GM11168 (cell line): ENCODE data around the gene KLHDC3.
"Not testable (repeated sequence)": the region's sequence is repeated elsewhere in the genome, so short reads cannot be mapped to it uniquely, and the experiment has no call there.

Source experiments
- in situ Hi-C: fragments of 300-500 bp; cut with MboI; formaldehyde crosslinking; loops from one replicate; pipeline ENCODE4 v1.12.0; 2022; ENCODE audit warnings: low sequenced_read_pairs; ENCODE audit not compliant: unreplicated experiment

The KLHDC3 gene

DNA sequence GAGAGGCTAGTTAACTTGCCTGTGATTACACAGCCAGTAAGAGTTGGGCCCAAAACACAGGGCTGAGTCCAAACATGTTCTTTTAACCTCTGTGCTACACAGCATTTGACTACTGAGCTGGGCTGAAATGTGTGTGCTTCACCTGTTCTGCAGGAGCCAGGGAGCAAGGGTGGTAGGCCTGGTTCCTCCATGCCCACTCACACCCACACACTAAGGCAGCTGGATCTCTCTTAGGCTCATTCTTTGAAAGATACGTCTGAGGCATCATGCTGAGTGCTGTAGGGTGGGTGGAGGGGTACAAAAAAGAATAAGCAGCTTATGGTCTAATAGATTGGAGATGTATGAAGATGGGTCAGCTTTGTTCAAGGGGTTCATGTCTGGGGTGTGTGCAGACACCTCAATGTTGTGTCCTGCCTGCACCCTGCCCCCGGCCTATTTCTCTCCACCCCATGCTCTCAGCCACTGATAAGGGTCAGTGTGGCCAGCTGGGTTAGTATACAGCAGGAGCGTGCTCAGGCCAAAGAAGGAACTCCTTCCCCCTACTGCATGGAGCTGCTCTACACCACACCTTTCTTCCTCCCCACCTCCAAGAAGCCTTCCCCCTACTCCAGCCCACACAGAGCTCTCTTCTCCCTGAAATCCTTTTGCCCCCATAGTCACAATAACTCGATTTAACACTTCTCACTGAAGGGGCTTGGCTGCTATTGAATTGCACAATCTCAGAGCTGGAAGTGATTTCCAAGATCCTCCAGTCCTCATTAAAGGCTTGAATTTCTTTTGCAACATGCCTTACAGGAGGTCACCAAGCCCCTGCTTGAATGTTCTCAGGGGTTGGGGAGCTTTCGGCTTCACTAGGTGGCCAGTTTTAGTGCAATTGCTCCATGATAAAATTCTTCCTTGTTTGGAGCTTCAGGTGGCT is 26.3 kb upstream of the KLHDC3 start:
- in situ Hi-C loops, result no loop called here

DNA sequence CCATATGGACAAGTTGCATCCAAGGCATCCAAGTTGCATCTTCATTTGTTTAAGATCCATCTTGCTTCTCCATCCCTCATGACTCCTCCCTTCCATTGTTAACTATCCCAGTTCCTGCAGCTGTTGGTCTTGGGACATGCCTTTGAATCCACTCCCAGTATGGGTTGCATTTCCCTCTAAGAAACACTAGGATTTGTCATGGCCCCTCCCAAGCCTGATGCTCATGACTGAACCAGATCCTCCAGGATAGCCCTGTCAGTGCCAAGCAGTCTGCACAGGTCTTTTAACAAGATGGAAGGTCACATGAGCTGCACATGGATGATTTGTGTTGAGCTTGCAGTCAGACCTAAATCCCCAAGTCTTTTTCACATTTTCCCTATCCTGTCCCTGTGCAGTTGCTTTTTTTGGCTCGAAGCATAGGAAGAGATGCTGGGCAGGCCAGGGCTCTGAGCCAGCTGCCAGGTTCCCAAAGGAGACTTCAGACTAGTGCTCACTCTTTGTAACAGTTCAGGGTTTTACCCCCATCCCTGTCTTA is 25.5 kb upstream of the KLHDC3 start:
- in situ Hi-C loops, result no loop called here

DNA sequence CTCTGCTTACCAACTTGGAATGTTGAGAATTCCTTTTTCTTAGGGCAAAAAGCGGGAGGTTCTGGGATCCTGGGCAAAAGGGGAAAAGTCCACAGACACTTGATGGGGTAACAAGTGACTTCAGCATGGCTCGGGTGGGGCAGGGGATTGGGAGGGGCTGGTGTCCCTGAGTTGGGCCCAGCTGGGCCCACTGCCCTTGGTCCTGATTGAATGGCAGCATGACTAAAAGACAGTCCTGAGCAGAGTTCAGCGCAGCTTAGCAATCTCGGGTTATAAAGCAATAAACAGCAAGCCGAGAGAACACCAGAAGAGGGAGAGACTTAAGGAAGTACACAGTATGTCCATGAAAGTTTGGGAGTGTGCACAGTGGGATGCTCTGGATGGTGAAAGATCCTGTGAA is 24.1 kb upstream of the KLHDC3 start:
- in situ Hi-C loops, result no loop called here

GRCh38 chr6:42993445-42993844 is 20.6 kb upstream of the KLHDC3 start:
- in situ Hi-C loops, result no loop called here

DNA sequence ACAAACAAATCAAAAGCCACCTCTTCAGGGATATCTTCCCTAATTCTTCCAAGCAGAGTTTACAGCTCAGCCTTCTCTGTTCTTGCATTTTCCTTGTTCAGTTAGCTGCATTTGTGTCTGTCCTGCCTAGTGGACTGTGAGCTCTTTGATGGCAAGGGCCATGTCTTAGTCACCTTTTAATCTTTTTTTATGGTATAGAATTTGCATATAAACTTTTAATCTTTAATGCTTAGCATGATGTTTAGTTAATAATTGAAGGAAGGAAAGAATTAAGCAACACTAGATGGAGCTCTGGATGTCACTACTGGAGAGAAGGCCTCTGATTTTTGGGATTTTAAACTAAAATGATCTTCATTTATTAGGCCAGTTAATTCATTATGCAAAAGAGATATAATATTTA is 17.5 kb upstream of the KLHDC3 start:
- in situ Hi-C loops, result no loop called here

GRCh38 chr6:42998205-42998604 is 15.8 kb upstream of the KLHDC3 start:
- in situ Hi-C loops, result not testable (repeated sequence)

DNA sequence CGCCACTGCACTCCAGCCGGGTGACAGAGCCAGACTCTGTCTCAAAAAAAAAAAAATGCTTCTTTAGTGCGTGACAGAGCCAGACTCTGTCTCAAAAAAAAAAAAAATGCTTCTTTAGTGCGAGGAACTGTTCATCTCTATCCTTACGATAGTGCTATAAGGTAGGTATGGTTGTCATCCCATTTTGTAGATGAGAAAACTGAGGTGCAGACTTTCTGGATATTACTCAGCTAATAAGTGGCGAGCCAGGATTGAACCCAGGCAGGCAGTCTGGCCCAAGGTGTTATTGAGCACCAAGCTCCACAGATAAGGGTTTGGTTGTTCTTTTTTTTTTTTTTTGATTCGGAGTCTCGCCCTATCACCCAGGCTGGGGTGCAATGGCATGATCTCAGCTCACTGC is 12.2 kb upstream of the KLHDC3 start:
- in situ Hi-C loops, result no loop called here

DNA sequence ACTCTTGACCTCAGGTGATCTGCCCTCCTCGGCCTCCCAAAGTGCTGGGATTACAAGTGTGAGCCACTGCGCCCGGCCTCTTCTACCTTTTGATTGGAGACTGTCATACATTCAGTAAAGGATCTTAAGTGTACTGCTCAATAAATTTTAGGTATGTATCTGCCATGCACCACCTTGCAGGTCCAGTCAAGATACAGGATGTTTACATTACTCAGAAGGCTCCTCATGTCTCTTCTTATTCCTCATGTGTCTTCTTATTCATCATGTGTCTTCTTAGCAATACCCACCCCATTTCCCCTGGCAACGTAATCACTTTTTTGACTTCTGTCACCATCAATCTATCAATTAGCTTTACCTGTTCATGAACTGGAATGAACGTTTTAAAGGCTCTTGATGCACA is 8.2 kb upstream of the KLHDC3 start:
- in situ Hi-C loops, result no loop called here

- in situ Hi-C loops, result no loop called here
Observed at GRCh38 chr6:43006251-43006650, 7.8 kb upstream of the KLHDC3 start.

DNA sequence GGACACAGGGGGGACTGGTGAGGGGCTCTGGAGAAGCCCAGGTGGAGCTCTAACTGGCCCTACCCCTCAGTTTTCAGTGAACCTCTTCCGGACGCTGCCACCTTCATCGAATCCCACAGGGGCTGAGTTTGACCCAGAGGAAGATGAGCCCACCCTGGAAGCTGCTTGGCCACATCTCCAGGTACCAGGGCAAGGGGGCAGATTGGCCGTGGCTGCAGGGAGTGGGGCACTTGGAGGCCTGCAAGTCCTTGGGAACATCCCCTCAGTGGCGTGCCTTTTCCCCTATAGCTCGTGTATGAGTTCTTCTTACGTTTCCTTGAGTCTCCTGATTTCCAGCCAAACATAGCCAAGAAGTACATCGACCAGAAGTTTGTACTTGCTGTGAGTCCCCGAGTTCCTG is 6.9 kb upstream of the KLHDC3 start:
- in situ Hi-C loops, result no loop called here

DNA sequence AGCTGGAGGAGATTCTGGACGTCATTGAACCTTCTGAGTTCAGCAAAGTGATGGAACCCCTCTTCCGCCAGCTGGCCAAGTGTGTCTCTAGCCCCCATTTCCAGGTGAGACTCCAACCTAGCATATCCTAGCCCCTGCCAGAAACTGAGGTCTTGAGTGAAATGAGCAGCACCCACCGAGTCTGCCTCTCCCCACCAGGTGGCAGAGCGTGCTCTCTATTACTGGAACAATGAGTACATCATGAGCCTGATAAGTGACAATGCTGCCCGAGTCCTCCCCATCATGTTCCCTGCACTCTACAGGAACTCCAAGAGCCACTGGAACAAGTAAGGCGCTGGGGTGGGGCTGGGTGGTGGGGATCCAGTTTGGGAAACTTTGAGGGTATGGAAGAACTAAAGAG is 4.9 kb upstream of the KLHDC3 start:
- in situ Hi-C loops, result no loop called here

GRCh38 chr6:43011207-43011606 is 2.8 kb upstream of the KLHDC3 start:
- in situ Hi-C loops, result no loop called here

DNA sequence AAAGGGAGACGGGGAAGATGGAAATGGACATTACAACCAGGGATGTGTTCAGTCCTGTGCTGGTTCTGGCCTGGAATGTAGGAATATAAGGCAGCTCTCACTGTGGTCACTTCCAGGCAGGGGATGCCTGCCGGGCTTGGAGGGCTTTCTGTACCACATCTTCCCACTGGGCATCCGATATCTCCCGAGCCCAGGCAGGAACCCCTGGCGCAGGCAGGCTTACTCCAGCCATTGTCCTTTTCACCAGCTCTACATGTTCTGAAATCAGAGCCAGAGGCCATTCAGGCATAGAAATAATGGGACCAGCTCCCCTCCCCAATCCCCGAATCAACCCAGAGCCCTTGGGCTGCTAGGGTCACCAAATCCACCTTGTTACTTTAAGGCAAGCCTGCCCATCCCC is 1.7 kb upstream of the KLHDC3 start:
- in situ Hi-C loops, result no loop called here

DNA sequence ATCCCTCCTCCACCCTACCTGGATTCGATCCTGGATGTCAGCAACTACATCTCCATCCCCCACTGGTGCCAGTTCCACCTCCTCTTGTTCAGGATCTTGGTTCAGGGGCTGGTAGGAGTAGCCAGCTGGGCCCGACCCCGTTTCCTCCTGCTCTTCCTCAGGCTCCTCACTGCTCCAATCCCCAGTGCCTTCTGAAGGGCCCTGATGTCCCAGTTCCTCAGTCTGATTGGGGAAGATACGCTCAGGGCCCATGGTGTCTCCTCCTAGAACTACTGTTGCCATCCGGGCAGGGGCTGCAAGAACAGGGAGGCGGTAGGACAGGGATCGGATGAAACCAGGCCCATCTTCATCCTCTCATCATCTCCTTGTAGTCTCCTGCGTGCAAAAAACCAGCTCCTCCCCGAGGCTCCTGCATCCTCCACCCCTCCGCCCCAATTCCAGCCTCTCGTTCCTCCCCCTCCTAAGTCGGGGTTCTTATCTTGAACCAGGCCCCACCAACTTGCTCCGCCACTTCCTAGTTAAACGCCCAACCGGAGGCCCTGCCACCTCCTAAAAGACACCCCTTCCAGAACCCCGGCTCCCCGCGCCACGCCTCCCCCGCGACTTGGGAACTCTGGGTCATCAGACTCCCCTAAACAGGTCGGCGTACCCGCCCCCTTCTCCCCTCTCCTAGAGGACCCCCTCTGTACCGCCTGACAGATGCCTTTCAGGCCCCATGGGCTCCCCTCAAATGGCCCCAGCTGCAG is 779 bp upstream of the KLHDC3 start:
- in situ Hi-C loops, result no loop called here

DNA sequence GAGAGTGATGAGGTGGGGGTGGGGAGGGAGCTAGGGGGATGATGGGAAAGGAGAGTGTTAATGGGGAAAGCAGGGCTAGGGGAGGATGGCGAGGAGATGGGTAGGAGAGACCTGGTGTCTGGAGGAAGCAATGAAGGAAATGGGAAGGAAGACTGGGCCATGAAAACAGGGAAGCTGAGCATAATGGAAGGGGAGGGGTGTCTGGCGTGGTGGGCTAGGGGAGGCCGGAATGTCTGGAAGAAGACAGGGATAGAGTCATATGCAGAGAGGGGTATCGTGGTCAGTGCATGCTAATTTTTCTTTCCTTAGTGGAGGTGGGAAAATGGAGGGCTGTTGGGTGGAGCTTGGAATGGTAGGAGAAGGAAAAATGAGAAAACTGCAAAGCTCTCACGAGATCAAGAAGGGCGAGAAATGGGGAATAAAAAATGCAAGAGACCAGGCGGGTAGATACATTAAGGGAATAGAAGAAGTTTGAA is 423 bp downstream of the KLHDC3 start:
- in situ Hi-C loops, result no loop called here

- in situ Hi-C loops, result no loop called here
Observed at GRCh38 chr6:43016176-43016942, 2.3 kb downstream of the KLHDC3 start.

DNA sequence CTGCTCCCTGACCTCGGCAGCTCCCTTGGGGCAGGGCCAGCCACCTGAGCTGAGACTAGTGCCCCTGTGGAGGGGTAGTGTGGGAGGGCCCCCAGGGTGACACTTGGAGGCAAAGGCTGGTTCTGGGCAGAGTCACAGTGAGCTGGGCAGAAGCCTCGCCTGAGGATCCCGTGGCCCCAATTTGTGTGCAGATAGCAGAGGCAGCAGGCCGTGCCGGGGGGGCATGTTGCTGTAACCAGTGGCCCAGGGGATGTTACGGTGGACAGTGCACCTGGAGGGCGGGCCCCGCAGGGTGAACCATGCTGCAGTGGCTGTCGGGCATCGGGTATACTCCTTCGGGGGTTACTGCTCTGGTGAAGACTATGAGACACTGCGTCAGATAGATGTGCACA is 2.9 kb downstream of the KLHDC3 start:
- in situ Hi-C loops, result no loop called here

DNA sequence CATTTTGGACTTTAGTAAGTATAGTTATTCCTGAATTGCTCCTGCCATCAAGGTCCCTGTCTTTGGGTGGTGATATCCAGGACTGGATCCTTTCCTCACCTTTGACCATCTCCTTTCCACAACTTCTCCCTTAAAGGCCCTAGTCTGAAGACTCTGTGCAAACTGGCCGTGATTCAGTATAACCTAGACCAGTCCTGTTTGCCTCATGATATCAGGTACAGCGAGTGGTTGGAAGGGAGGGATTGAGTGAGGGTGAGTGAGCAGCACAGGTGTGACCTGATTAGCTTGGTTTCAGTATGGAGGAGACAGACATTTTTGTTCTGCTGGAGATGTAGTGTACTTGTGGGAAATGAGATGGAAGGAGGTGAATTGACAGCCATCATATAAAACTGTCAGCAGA is 5.1 kb downstream of the KLHDC3 start:
- in situ Hi-C loops, result no loop called here

DNA sequence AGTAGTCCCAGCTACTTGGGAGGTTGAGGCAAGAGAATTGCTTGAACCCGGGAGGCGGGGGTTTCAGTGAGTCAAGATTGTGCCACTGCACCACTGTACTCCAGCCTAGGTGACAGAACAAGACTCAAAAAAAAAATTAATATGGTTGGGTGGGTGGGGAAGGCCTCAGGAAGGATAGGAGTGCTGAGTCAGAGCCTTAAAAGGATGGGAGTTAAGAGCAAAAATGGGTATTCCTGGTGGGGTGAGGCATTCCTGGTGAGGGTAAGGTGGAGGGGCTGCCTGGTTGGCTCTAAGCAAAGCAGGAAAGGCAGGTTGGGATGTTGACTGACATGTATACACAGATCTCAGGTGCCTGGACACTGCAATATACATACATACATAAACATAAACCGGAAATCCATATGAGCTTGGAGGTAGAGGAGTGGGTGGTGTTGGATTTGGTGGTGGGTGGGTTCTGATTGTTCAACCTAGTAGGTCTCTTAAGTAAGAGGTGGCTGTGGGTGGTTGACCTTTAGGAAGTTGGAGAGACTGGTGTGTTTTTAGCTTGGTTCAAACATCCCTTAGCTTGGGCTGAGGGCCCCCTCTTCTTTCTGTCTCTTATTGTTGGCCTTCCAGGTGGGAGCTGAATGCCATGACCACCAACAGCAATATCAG is 6.1 kb downstream of the KLHDC3 start:
- in situ Hi-C loops, result no loop called here

GRCh38 chr6:43020847-43021246 is 6.8 kb downstream of the KLHDC3 start:
- in situ Hi-C loops, result no loop called here
